Measurements from ENCODE around the gene HYLS1. TPM values are rescaled to one million over a fixed set of nuclear protein-coding genes. Genes with fewer than 3 reads are reported as not detected.

HYLS1 gene
- polyA plus RNA-seq, 4 donors, result 10.3 to 14.0 (median 13.4) TPM

- no peak for DNase-seq (ENCODE audit: low read depth in 4 of 4, low spot score in 3 of 4)
Observed at GRCh38 chr11:125947419-125948277, 60.2 kb downstream of the HYLS1 start.

GRCh38 chr11:125948278-125949051 lies 61.0 kb downstream of the HYLS1 start:
- DNase-seq (ENCODE audit: low read depth in 4 of 4, low spot score in 3 of 4), result no peak

- no peak for DNase-seq (ENCODE audit: low read depth in 4 of 4, low spot score in 3 of 4)
Observed at GRCh38 chr11:125949271-125950177, 62.1 kb downstream of the HYLS1 start.

GRCh38 chr11:125950178-125950490 lies 62.7 kb downstream of the HYLS1 start:
- no peak for DNase-seq (ENCODE audit: low read depth in 4 of 4, low spot score in 3 of 4)

Other genes starting within 250 kb of the HYLS1 start
- gene ACRV1, start 206.8 kb upstream of the HYLS1 start, polyA plus RNA-seq (ENCODE audit: insufficient read length in 4 of 4), result 1 to 10 TPM in 1 of 4 donors, under 1 TPM in 3; 0.75 to 1.3 (median 0.87) TPM
- gene PATE1, start 141.4 kb upstream of the HYLS1 start, polyA plus RNA-seq (ENCODE audit: insufficient read length in 4 of 4), result not detected
- under 1 TPM in 1 of 4 donors, not detected in 3; 0.11 TPM for gene PATE2, start 108.8 kb upstream of the HYLS1 start, polyA plus RNA-seq (ENCODE audit: insufficient read length in 4 of 4)
- gene PATE3, start 99.5 kb upstream of the HYLS1 start, polyA plus RNA-seq (ENCODE audit: insufficient read length in 4 of 4), result not detected
- under 1 TPM in 2 of 4 donors, not detected in 2; 0.12 to 0.13 TPM for gene PATE4, start 54.4 kb upstream of the HYLS1 start, polyA plus RNA-seq (ENCODE audit: insufficient read length in 4 of 4)
- 10 to 100 TPM; 15.7 to 21.0 (median 17.7) TPM for gene PUS3, start 15.5 kb downstream of the HYLS1 start, polyA plus RNA-seq (ENCODE audit: insufficient read length in 4 of 4)
- gene DDX25, start 16.8 kb downstream of the HYLS1 start, polyA plus RNA-seq (ENCODE audit: insufficient read length in 4 of 4), result 1 to 10 TPM; 4.6 to 5.0 (median 5.0) TPM
- gene VSIG10L2, start 58.4 kb downstream of the HYLS1 start, polyA plus RNA-seq (ENCODE audit: insufficient read length in 4 of 4), result under 1 TPM in 1 of 4 donors, not detected in 3; 0.01 TPM
- gene CDON, start 175.2 kb downstream of the HYLS1 start, polyA plus RNA-seq (ENCODE audit: insufficient read length in 4 of 4), result 10 to 100 TPM; 25.3 to 27.7 (median 26.2) TPM

All from right renal pelvis (tissue), 4 donors.